ENCODE data around the gene SSNA1. TPM values are rescaled to one million over a fixed set of nuclear protein-coding genes. Genes with fewer than 3 reads are reported as not detected.

The SSNA1 gene
- total and polyA plus RNA-seq, 9 of the 15 experiments (the other 6 are each of a cell fraction or from before 2014, with no cell fraction given), result 1.9 to 130 (median 57.1) TPM

DNA sequence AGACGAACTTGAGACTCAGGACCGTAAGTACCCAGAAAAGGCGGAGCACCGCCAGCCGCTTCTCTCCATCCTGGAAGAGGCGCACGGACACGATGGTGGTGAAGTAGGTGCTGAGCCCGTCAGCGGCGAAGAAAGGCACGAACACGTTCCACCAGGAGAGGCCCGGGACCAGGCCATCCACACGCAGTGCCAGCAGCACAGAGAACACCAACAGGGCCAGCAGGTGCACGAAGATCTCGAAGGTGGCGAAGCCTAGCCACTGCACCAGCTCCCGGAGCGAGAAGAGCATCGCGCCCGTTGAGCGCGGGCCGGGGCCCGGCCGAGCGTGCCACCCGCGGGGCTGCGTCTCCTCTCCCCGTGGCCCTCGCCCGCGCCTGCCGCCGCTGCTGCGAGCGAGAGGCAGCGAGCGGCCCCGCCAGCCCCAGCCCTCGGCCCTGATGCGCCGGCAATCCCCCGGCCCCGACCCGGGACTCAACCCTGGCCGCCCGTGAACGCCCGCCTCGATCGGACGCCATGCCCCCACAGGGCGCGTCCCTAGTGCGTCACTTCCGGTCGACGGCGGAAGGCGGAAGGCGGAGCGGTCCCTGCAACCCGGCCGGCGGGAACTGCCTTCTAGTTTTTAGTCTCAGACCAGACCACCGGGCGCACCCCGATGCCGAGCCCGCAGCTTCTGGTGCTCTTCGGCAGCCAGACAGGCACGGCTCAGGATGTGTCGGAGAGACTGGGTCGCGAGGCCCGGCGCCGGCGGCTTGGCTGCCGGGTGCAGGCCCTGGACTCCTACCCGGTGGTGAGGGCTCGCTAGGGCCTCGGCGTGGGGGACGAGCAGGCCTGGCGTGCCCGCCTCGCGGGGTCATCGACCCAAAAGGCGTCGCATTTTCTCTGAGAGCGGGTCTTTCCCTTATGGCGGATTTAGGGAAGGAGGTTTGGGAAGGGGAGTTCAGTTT lies 16.9 kb downstream of the SSNA1 start, which contains the start of the genes NDOR1 and TMEM203 (continued):
- TF ChIP-seq, protein P1, sequence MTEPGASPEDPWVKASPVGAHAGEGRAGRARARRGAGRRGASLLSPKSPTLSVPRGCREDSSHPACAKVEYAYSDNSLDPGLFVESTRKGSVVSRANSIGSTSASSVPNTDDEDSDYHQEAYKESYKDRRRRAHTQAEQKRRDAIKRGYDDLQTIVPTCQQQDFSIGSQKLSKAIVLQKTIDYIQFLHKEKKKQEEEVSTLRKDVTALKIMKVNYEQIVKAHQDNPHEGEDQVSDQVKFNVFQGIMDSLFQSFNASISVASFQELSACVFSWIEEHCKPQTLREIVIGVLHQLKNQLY (CRISPR knock-in tag; conservative IDR thresholded peaks at IDR 0.05), result peak in 1 of 2 experiments; percentile 74; a peak in 1 of 4 replicates
- TF ChIP-seq, protein P2, sequence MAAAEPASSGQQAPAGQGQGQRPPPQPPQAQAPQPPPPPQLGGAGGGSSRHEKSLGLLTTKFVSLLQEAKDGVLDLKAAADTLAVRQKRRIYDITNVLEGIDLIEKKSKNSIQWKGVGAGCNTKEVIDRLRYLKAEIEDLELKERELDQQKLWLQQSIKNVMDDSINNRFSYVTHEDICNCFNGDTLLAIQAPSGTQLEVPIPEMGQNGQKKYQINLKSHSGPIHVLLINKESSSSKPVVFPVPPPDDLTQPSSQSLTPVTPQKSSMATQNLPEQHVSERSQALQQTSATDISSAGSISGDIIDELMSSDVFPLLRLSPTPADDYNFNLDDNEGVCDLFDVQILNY (CRISPR knock-in tag; IDR thresholded peaks at IDR 0.05), result no peak
- TF ChIP-seq ZNF146 (CRISPR knock-in tag; IDR thresholded peaks at IDR 0.05; ENCODE audit: unreplicated experiment), result no peak
- TF ChIP-seq, protein P3, sequence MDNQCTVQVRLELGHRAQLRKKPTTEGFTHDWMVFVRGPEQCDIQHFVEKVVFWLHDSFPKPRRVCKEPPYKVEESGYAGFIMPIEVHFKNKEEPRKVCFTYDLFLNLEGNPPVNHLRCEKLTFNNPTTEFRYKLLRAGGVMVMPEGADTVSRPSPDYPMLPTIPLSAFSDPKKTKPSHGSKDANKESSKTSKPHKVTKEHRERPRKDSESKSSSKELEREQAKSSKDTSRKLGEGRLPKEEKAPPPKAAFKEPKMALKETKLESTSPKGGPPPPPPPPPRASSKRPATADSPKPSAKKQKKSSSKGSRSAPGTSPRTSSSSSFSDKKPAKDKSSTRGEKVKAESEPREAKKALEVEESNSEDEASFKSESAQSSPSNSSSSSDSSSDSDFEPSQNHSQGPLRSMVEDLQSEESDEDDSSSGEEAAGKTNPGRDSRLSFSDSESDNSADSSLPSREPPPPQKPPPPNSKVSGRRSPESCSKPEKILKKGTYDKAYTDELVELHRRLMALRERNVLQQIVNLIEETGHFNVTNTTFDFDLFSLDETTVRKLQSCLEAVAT (IDR thresholded peaks at IDR 0.05), result 0 out of 4 replicates have a peak, but pooled peaks of 1 of the 2 experiments have one; percentile 34
- TF ChIP-seq POLR2G (IDR thresholded peaks at IDR 0.05; ENCODE audit: low read depth, low read length), result peak; percentile 95
- no peak for TF ChIP-seq BDP1 (IDR thresholded peaks at IDR 0.05; ENCODE audit: insufficient read depth, insufficient read length)
- TF ChIP-seq GATAD2A (IDR thresholded peaks at IDR 0.05), result no peak
- no peak for TF ChIP-seq ARID2 (IDR thresholded peaks at IDR 0.05)
- TF ChIP-seq, protein P4, sequence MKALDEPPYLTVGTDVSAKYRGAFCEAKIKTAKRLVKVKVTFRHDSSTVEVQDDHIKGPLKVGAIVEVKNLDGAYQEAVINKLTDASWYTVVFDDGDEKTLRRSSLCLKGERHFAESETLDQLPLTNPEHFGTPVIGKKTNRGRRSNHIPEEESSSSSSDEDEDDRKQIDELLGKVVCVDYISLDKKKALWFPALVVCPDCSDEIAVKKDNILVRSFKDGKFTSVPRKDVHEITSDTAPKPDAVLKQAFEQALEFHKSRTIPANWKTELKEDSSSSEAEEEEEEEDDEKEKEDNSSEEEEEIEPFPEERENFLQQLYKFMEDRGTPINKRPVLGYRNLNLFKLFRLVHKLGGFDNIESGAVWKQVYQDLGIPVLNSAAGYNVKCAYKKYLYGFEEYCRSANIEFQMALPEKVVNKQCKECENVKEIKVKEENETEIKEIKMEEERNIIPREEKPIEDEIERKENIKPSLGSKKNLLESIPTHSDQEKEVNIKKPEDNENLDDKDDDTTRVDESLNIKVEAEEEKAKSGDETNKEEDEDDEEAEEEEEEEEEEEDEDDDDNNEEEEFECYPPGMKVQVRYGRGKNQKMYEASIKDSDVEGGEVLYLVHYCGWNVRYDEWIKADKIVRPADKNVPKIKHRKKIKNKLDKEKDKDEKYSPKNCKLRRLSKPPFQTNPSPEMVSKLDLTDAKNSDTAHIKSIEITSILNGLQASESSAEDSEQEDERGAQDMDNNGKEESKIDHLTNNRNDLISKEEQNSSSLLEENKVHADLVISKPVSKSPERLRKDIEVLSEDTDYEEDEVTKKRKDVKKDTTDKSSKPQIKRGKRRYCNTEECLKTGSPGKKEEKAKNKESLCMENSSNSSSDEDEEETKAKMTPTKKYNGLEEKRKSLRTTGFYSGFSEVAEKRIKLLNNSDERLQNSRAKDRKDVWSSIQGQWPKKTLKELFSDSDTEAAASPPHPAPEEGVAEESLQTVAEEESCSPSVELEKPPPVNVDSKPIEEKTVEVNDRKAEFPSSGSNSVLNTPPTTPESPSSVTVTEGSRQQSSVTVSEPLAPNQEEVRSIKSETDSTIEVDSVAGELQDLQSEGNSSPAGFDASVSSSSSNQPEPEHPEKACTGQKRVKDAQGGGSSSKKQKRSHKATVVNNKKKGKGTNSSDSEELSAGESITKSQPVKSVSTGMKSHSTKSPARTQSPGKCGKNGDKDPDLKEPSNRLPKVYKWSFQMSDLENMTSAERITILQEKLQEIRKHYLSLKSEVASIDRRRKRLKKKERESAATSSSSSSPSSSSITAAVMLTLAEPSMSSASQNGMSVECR (CRISPR knock-in tag; IDR thresholded peaks at IDR 0.05), result peak; percentile 89
- no peak for TF ChIP-seq SIRT6 (IDR thresholded peaks at IDR 0.05; ENCODE audit: low read depth, low read length)
- TF ChIP-seq, protein P5, sequence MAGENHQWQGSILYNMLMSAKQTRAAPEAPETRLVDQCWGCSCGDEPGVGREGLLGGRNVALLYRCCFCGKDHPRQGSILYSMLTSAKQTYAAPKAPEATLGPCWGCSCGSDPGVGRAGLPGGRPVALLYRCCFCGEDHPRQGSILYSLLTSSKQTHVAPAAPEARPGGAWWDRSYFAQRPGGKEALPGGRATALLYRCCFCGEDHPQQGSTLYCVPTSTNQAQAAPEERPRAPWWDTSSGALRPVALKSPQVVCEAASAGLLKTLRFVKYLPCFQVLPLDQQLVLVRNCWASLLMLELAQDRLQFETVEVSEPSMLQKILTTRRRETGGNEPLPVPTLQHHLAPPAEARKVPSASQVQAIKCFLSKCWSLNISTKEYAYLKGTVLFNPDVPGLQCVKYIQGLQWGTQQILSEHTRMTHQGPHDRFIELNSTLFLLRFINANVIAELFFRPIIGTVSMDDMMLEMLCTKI (IDR thresholded peaks at IDR 0.05; ENCODE audit: partially characterized antibody), result no peak
- no peak for TF ChIP-seq ZNF75A (CRISPR knock-in tag; IDR thresholded peaks at IDR 0.05)
- TF ChIP-seq DPF2 (IDR thresholded peaks at IDR 0.05), result no peak
- TF ChIP-seq LEF1 (IDR thresholded peaks at IDR 0.05), result 0 out of 2 replicates have a peak, but pooled peaks have one; percentile 20
- TF ChIP-seq ZNF668 (CRISPR knock-in tag; IDR thresholded peaks at IDR 0.05), result no peak
- no peak for TF ChIP-seq ZNF282 (CRISPR knock-in tag; IDR thresholded peaks at IDR 0.05)
- TF ChIP-seq STAT5A (IDR thresholded peaks at IDR 0.05; ENCODE audit: borderline replicate concordance, low read length), result no peak
- peak; percentile 76 for TF ChIP-seq KLF1 (tag; IDR thresholded peaks at IDR 0.05)
- TF ChIP-seq NONO (IDR thresholded peaks at IDR 0.05; ENCODE audit: low read depth in 2 of 2, low read length in 1 of 2), result peak; percentile 28 to 73; a peak in 2 of 4 replicates
